Skin epidermis (tissue), 12 donors: Measurements from ENCODE around the gene C7orf33.
"Not testable (repeated sequence)": the region's sequence is repeated elsewhere in the genome, so short reads cannot be mapped to it uniquely, and the experiment has no call there.

Source experiments
- H3K27ac ChIP-seq, 21 experiments: fragments of 200-600 bp; sonication (generic) in 11 of 21; one replicate each; pipeline ENCODE4 v1.5.0; 2020; ENCODE audit warnings: mild to moderate bottlenecking in 3 of 21, inconsistent platforms in 2 of 21, moderate library complexity in 2 of 21
- H3K4me3 ChIP-seq, 7 experiments: fragments of 200-600 bp; sonication (generic) in 2 of 7; one replicate each; pipeline ENCODE4 v1.5.0; 2020; ENCODE audit warnings: inconsistent platforms in 2 of 7, mild to moderate bottlenecking in 2 of 7, moderate library complexity in 1 of 7

Gene C7orf33

GRCh38 chr7:148575640-148576411 is 14.7 kb upstream of the C7orf33 start:
- H3K4me3 ChIP-seq, result no peak overlapping the region

GRCh38 chr7:148579366-148579765 is 11.2 kb upstream of the C7orf33 start:
- no peak overlapping the region for H3K4me3 ChIP-seq
- no peak overlapping the region for H3K27ac ChIP-seq

More at GRCh38 chr7:148575640-148576411, 14.7 kb upstream of the C7orf33 start:
- no peak overlapping the region for H3K27ac ChIP-seq

GRCh38 chr7:148580446-148580845 is 10.1 kb upstream of the C7orf33 start:
- H3K4me3 ChIP-seq, result no peak overlapping the region
- H3K27ac ChIP-seq, result no peak overlapping the region

GRCh38 chr7:148581624-148582023 is 8.9 kb upstream of the C7orf33 start:
- Histone ChIP-seq H3K27ac (peak overlapping the region in 1 of 21 experiments; percentile 40), H3K4me3 (no peak overlapping the region)

GRCh38 chr7:148584154-148584827 is 6.3 kb upstream of the C7orf33 start:
- H3K4me3 ChIP-seq, result no peak overlapping the region
- no peak overlapping the region for H3K27ac ChIP-seq

GRCh38 chr7:148585399-148585798 is 5.2 kb upstream of the C7orf33 start:
- Histone ChIP-seq H3K4me3 (no peak overlapping the region), H3K27ac (no peak overlapping the region)

GRCh38 chr7:148587076-148587475 is 3.5 kb upstream of the C7orf33 start:
- no peak overlapping the region for H3K27ac ChIP-seq
- no peak overlapping the region for H3K4me3 ChIP-seq

- H3K27ac ChIP-seq, result no peak overlapping the region
- H3K4me3 ChIP-seq, result no peak overlapping the region
Measured at GRCh38 chr7:148588168-148588567, 2.4 kb upstream of the C7orf33 start.

GRCh38 chr7:148588670-148589131 is 1.9 kb upstream of the C7orf33 start:
- H3K27ac ChIP-seq, result no peak overlapping the region
- H3K4me3 ChIP-seq, result no peak overlapping the region

- no peak overlapping the region for H3K27ac ChIP-seq
- no peak overlapping the region for H3K4me3 ChIP-seq
Measured at GRCh38 chr7:148589640-148590039, 926 bp upstream of the C7orf33 start.

- H3K4me3 ChIP-seq, H3K27ac ChIP-seq: not testable (repeated sequence)
Measured at GRCh38 chr7:148596354-148596753, 5.8 kb downstream of the C7orf33 start.

- H3K4me3 ChIP-seq, result no peak overlapping the region
- H3K27ac ChIP-seq, result no peak overlapping the region
Measured at GRCh38 chr7:148598351-148598750, 7.8 kb downstream of the C7orf33 start.

- Histone ChIP-seq H3K27ac (no peak overlapping the region), H3K4me3 (no peak overlapping the region)
Measured at GRCh38 chr7:148605350-148605749, 14.8 kb downstream of the C7orf33 start.

- no peak overlapping the region for H3K4me3 ChIP-seq
- no peak overlapping the region for H3K27ac ChIP-seq
Measured at GRCh38 chr7:148607151-148607661, 16.6 kb downstream of the C7orf33 start.

- no peak overlapping the region for H3K27ac ChIP-seq
Measured at GRCh38 chr7:148609045-148609725, 18.6 kb downstream of the C7orf33 start.

GRCh38 chr7:148611692-148612091 is 21.1 kb downstream of the C7orf33 start:
- no peak overlapping the region for H3K27ac ChIP-seq
- no peak overlapping the region for H3K4me3 ChIP-seq

More at GRCh38 chr7:148609045-148609725, 18.6 kb downstream of the C7orf33 start:
- no peak overlapping the region for H3K4me3 ChIP-seq

- Histone ChIP-seq H3K4me3 (no peak overlapping the region), H3K27ac (no peak overlapping the region)
Measured at GRCh38 chr7:148615085-148615730, 24.6 kb downstream of the C7orf33 start.

GRCh38 chr7:148620749-148621359 is 30.3 kb downstream of the C7orf33 start:
- Histone ChIP-seq H3K27ac (no peak overlapping the region), H3K4me3 (no peak overlapping the region)

GRCh38 chr7:148621563-148621962 is 31.0 kb downstream of the C7orf33 start:
- Histone ChIP-seq H3K27ac (no peak overlapping the region), H3K4me3 (no peak overlapping the region)
